D341Med (cell line): ENCODE data around the gene KLHL3.

Experiments
- DNase-seq: peaks from one replicate; pipeline ENCODE4 v3.0.0; 2012; ENCODE audit warnings: low spot score

KLHL3 gene

DNA sequence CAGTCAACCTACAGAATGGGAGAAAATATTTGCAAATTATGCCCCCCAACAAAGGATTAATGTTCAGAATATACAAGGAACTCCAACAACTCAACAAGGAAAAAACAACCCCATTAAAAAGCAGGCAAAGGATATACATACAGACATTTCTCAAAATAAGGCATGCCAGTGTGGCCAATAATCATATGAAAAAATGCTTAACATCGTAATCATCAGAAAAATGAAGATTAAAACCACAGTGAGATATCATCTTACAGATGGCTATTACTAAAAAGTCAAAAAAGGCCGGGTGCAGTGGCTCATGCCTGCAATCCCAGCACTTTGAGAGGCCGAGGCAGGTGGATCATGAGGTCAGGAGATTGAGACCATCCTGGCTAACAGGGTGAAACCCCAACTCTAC is 103.2 kb downstream of the KLHL3 start:
- no peak for DNase-seq

DNA sequence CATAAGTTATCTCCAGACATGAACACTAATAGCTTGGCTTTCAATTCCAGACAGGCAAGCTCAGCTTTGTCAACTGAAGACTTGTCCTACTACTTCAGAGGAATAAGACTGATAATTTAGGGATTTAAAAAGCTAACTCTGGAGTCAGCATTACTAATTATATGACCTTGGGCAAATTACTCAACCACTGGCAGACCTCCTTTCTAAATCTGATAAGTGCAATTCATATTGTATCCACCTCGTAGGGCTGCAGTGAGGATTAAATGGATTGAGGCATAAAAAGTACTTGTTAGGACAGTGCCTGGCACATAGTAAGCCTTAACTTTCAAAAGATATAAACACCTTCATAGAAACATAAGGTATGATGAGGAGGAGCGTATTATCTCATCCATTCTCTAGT is 104.4 kb downstream of the KLHL3 start:
- DNase-seq: no peak

DNA sequence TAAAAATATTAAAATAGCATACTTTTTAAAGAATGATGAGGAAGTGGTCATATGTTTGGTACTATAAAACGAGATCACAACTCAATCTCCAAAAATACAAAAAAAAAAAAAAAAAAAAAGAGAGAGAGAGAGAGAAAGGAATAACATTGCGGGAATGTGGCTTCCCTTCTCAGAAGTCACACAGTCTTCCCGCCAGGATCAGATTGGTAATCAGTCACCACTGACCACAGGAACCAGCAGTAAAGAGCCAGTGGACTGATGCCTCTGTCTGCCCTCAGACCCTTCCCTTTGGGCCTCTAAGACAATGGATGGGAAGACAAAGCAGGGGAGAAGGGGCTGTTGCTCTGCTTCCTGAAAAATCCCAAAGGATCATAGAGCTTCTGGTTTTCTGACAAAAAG is 104.9 kb downstream of the KLHL3 start:
- no peak for DNase-seq

DNA sequence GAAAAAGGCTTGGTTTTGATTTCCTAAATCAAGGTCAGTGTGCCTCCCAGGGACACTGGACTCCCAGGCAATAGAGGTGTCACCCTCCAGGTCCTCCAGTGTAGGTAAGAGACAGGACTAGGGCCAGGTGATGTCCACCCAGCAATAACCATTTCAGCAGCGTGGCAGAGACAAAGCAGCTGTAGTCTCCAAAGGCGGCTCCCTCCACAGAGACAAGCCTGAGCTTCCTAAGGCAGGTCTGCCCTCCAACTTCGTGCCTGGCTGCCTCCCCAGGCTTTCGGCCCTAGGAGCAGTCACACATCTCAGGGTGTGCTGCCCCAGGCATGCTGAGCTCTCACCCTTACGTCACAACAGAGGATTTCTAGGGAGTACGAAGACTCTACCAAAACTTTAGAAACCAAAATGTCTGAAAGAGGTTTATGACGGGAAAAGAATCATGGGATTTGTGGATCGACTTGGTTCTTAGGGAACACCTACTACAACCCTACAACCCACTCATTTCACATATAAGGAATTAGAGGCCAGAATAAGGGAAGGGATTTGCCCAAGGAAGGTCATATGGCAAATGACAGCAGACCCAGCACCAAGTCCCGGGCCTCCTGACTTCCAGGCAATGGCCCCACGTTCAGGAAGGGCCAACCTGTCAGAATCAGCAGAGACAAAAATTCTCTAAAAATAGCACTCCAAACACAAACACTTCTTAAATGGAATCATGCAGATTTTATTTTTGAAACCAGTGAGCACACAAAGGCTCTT is 105.5 kb downstream of the KLHL3 start:
- DNase-seq: no peak

DNA sequence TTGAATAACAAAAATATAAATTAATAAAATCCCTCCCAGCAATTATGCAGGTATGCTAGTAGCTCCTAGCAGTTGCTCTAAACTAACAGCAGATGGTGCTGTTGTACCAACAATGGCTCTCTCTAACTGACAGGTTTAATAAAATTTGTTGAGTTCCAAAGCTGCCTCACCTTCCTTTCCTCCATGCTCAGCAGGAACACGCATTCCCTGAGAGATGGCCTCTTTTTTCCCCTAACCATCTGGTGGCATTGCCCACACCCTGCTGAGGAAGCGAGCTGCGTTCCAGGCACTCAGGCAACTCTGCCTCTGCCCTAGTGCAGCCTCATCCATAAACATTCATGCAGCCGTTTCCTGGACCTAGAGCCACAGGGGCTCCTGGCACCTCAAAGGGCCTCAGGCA is 106.2 kb downstream of the KLHL3 start:
- peak; percentile 69 for DNase-seq

DNA sequence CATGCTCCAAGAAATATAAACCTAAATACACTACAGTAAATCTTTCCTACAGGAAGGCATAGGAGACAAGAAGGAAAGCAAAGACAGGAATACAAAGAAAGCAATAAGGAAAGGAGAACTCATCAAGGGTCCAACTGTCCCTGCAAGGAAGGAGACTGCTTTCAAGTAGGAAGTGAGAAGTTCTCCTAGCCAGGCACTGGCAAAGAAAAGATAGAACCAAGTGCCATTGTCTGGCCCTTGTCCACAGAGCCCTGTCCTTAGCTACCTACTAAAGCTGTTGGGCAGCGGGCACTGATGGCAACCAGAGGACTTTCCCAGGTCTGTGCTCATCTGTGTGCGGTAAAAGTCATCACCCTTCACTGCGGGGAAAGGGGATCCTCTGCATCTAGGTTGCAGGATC is 108.2 kb downstream of the KLHL3 start:
- DNase-seq: no peak

DNA sequence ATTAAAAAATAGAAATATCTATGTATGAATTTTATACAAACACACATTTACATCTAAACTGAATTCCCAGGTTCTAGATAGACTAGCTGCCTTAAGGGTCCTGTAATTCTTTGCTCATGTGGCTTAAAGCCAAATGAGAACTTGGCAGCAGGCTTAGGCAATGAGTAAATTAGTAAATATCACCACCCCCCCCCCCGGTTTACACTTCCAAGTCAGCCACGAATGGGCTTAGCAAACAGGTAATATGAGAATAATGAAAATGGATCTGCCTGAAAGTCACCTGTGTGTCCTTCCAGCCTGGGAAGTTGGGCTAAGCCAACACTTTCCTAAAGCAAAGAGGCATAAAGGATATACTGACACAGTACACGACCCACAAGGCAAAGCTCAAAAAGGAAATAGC is 108.6 kb downstream of the KLHL3 start:
- no peak for DNase-seq

DNA sequence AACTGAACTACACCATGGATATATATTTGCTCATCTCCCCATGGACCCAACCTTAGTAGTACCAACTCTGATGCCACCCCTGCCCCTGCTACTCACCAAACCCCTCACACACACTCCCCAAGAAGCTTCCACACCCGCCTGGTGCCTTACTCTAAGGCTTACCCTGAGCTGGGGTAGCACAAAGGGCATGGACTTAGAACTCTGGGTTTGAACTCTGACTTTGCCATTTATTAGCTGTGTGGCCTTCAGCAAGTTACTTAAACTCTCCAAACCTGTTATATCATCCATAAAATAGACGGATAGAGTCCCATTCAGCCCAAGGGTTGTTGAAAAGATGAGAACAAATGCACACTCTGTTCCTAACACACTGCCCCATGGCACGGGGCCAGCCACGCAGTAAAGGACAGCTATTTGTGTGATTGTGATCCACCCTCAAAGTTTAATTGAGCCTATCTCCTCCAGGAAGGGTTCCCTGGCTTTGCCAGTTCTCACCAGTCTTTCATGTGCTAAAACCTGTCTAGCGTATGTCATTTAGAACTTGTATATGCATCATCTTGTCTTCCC is 111.0 kb downstream of the KLHL3 start:
- DNase-seq: no peak

DNA sequence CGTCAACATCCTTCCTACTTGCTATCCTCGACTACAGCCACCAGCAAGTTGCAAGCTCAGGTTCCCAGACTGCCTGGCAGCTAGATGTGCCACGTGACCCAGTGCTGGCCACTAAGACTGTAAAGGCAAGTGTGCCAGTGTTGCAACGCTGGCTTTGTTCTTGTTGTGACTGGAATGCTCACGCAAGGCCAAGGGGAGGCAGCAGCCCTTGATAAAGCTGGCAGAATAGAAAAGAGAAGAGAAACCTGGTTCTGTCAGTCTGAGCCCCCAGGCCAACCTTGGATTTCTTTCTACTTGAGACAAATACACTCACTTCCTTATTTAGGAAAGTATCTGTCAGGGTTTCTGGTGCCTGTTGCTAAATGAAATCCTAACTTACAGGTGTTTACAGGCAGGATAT is 113.0 kb downstream of the KLHL3 start:
- no peak for DNase-seq

DNA sequence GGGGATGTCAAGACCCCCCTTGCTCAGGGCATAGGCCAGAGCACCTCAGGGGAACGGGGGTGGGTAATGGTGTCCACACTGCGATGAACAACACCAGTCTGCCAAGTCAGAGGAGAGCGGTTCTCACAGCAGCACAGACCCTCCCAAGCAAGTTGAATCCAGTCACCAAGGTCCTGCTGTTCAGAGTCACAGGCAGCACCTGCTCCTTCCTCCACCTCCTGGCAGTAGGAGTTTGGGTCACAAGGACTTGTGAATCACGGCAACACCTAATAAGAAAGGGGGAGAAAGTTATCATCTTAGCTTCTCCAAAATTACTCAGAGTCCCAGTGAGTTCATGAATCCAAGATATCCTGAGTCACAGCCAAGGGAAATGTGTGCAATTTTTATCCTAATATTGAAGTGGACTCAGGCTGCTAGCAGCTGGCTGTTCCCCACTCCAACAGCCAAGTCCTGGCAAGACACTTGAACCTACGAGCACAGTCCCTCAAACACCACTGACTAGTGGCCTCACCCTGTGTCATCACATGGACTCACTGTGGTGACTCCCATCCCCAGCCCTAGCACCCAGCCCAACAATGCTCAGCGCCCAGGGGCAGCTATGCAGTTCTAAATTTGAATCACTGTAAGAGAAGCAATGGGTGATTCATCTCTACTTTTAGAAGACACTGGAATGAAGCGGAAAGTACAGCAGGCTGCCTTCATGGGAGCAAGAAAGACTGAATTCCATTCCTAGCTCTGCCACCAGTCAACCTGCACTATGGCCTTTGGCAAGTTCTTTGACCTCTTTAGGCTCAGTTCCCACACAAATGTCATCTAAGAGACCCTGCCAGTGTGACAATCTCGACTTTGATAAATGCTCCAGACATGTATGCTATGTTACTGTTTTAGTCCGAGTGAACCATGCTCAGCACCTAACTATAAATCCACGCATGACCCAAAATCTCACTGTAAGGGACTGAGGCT is 113.7 kb downstream of the KLHL3 start:
- no peak for DNase-seq

DNA sequence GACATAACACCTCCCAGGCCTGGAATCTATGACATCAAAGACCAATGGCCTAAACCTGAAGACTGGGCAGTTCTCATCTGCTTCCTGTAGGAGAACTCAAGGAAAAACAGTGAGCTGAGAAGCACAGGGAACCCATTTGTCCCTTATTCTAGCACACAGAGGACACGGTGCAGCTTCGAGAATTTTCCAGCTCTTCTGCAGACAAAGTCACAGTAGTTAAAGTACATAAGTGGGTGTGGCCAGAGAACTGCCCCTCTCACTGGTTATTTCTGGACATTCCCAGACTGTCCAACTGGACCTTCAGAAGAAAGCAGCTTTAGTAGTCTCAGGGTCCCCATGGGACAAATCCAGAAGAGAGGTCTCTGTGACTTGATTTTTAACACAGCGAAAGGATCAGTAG is 114.6 kb downstream of the KLHL3 start:
- DNase-seq: no peak

DNA sequence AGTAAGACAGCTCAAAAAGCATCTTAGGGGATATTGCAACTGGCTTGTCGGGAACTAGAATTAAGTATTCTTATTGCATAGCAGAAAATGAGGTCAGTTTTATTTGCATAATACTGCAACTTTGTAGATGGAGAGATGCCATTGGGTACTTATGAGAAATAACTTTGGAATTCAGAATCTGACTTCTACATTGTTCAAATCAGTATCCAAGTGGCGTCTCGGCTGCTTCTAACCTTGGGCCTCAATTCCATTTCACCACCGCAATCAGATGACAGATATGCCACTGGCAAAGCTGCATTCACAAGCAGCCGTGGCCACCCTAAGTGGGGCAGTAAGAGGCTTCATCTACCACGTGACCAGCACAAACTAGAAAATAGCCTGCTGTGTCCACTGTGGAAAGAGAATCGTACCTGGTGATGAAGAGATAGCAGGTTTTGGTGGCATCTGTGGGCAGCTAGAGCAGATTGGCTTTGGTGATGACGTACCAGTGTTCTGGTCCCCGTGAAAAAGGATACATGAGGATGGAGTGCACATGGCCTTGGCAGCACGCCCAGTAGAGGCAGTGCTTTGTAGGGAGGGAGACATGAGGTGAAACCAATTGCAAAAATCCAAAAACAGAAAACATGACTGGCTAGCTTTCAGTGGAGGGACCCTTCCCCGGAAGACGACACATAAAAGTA is 116.6 kb downstream of the KLHL3 start:
- no peak for DNase-seq

DNA sequence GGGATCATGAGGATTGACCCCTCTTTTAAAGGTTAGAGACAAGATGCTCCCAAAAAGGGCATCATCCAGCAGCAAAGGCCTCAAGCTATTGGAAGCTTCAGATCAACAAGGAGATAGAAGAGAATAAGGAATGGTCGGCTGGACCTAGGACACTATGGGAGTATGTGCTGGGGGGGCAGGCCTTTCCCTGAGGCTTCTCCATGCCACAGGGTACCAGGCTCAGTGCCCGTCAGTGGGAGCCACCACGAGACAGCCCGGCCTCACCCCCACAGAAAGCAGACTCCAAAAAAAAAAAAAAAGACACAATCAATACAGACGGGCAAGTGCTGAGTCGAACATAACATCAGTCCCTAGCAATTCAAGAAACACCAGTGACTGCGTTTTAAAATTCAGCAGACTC is 117.4 kb downstream of the KLHL3 start:
- DNase-seq: no peak

DNA sequence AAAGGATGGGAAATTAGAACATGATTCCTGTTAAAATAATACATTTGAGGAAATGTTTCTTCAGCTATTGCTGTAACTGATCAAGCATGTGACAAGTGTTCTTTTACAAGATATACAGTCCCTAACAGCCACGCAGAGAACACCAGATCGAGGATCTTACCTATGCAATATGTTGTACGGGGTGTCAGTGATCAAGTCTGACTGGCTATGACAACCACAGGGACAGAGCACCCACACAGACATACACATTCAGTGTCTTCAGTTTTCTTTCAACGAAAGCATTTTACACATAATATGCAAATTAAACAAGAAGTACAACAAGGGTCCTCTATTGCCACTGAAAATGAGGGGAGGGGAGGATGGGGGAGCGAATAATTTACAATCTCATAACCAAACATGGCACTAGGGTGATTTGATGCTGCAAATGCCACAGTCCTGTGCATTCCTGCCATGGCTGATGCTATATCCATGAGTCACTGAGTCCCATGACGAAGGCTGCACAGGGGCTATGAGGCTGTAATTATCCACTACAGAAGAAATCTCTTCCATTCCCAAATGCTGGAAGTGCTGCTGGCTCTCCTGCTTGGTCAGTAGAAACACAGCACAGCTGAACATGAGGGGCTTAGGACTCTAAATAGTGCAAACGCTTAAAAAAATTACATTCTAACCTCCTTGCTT is 118.2 kb downstream of the KLHL3 start:
- DNase-seq: no peak

DNA sequence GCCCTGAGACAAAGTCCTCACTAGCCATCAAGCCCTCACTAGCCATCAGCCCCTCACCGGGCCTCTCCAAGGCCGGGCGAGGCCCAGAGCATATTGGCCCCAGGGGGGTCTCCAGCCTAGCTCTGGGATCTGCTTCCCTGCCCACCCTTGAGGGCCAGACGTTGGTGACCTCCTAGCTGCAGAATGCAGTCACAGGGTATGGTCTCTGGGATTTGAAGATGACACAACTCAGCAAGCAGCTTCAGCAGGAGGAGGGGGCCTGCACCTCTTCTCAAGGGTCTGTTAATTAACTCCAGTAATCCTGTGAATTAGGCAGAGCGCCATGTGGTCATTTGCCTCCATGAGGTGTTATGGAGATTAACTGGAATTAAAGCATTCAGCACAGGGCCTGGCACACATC is 119.8 kb downstream of the KLHL3 start:
- peak; percentile 41 for DNase-seq

DNA sequence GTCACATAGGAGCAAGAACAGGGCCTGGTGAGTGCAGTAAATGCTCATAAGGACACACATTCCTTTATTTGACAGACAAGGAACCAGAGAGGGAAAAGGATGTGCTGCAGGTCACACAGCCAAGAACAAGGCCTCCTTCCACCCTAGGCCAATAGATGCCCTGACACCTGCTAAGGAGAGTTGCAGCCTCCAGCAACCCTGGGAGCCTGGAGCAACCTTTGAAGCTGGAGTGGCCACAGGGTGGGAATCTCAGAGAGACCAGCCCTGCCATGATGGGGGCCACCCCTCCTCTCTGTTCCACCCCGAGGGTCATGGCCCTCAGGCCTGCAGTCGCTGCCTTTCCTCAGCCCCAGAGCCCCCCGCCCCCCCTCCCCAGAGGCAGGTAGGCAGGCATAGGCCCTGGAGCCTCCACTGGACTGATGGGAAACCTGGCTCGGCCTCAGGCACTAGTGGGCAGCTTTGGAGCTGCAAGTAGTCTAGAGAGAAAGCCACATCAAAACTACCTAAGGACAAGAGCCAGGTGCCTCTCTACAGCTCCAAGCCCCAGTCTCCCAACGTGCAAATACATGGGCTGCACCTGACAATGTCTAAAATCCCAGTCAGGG is 120.6 kb downstream of the KLHL3 start:
- DNase-seq: no peak

DNA sequence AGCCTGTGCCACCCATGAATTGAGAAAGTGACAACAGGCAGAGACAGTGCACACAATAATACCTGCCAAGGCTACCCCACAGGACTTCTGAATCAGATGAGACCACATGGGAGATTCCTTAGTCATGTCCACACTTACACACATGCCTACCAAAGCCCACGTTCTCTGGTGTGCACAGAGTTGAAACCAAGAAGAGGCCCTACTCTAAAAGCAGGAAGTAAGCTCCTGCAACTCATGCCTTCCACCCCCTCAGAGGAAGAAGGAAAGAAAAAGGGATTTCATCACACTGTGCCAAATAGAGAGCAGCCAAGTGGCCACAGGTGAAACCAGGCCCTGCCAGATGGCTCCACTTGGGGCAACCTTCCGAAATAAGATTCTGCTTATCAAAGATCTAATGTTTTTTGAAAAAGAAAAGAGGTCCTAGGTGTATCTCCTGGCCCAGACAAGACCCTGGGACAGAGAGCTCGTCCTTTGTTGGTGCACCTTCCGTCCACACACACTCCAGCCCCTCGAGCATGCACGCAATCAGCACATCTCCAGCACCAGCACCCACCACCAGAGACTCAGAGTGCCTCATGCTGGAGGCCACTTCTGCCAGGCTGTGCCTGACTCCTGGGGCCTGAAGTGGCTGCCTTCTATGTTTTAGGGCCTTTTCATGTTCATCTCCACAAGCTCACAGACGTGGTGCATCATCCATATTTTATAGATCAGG is 122.2 kb downstream of the KLHL3 start:
- no peak for DNase-seq

DNA sequence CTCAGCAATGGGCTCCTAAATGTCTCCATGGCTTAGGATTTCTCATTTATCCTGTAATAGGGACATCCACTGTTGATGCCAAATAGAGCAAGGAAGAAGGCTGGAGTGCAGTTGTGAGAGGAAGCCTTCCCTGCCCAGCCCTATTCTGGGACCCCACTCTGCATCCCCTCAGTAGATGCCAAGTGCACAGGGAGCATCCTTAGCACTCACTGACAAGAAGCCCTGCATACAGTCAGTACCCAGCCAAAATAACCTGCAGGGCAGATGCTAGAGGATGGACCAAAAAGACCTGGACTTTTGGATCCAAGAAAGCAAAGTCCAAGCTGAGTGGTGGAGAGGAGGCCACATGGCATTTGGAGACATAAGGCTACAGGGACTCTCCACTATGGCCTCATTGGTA is 123.3 kb downstream of the KLHL3 start:
- DNase-seq: no peak

DNA sequence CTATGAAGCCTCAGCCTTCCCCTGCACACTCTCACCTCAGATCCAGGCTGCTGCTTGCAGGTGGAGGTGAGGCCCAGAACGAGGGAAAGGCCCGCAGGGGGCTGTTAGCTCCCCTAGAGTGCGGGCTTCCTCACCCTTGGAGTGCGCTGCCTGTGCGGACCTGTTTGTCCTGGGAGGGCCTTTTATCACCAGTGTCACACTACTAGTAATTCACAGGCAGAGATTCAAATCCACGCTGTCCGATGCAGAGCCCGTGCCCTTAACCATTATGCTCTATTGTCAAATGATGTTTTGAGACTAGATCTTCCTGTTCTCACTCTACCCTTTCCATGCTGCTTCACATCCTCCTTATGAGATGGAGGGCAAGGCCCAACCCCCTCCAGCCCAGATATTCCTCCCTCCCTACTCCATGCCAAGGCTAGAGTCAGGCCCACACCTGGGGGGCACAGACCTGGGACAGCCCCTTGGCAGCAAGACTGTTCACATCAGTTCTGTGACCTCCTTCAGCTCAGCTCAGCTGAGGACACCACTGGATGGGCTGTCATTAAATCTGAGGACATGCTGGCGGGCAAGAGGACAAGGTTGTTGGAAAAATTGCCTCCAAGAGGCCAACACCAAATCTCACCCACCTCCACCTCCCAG is 124.0 kb downstream of the KLHL3 start:
- DNase-seq: no peak

DNA sequence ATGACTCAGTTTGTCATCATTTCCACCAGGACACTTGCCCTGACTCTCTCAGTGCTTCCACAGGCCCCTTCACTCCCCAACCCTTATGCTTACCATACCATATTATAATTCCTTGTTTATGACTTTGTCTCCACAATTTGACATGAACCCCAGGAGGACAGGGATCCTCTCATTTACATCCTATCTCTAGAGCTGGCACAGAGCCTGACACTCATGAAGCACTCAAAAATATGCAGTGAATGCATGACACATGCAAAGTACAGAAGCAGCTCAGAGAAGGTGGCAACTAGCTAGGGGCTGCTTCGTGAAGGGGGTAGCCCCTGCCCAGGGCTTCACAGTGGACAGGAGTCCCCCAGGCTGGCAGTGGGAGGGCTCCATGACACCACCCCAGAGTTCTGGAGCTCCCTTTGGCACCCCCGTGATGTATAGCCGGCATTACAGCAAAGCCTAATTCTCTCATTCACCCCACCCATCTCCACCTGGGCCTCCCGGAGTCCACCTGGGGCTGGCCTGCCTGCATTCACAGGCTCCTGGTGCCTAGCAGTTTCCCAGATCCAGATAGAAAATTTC is 124.8 kb downstream of the KLHL3 start:
- DNase-seq: no peak
